SK-N-SH treated with all-trans-retinoic acid at 6 μM for 48 hours (cell line): Measurements from ENCODE around the gene UQCRC1.
A peak's percentile ranks its signal among the peaks of the same experiment; 100 is the strongest.

ENCODE experiments used
- ATAC-seq: fragments of 200-7000 bp; cut with Tn5 transposase; 3 replicates; pipeline ENCODE4 v1.9.1; 2020; ENCODE audit warnings: mild to moderate bottlenecking, moderate library complexity
- ARNTL ChIP-seq: fragments of 450-650 bp; formaldehyde crosslinking; IDR thresholded peaks from 2 replicates; pipeline ENCODE4 v1.5.0; 2020; ENCODE audit warnings: low read depth, mild to moderate bottlenecking, moderate library complexity, borderline replicate concordance
- BACH2 ChIP-seq: fragments of 250-450 bp; sonication (Bioruptor Pico); IDR thresholded peaks from 2 replicates; pipeline ENCODE4 v1.9.0; 2021; ENCODE audit warnings: mild to moderate bottlenecking, borderline replicate concordance
- CSDC2 ChIP-seq: fragments of 250-450 bp; sonication (Bioruptor Pico); IDR thresholded peaks from 2 replicates; pipeline ENCODE4 v1.5.0; 2020; ENCODE audit warnings: mild to moderate bottlenecking, moderate library complexity
- ESRRG ChIP-seq: fragments of 250-450 bp; sonication (Bioruptor Pico); IDR thresholded peaks from 2 replicates; pipeline ENCODE4 v1.6.1; 2021; ENCODE audit warnings: mild to moderate bottlenecking
- GLIS3 ChIP-seq: fragments of 250-450 bp; sonication (Bioruptor Pico); IDR thresholded peaks from 2 replicates; pipeline ENCODE4 v1.5.0; 2020; ENCODE audit warnings: mild to moderate bottlenecking, moderate library complexity
- ISL1 ChIP-seq: fragments of 250-450 bp; sonication (Bioruptor Pico); IDR thresholded peaks from 2 replicates; pipeline ENCODE4 v2.1.2; 2022; ENCODE audit warnings: mild to moderate bottlenecking, moderate library complexity
- OSR1 ChIP-seq: fragments of 250-450 bp; sonication (Bioruptor Pico); IDR thresholded peaks from 2 replicates; pipeline ENCODE4 v1.8.0; 2022; ENCODE audit warnings: moderate library complexity, mild to moderate bottlenecking, inconsistent platforms
- PPARA ChIP-seq: fragments of 250-450 bp; sonication (Bioruptor Pico); IDR thresholded peaks from 2 replicates; pipeline ENCODE4 v1.5.0; 2020; ENCODE audit warnings: mild to moderate bottlenecking, borderline replicate concordance
- RARB ChIP-seq: fragments of 250-450 bp; sonication (Bioruptor Pico); IDR thresholded peaks from 2 replicates; pipeline ENCODE4 v1.8.0; 2021; ENCODE audit warnings: mild to moderate bottlenecking, moderate library complexity
- SNAI2 ChIP-seq: fragments of 250-450 bp; sonication (Bioruptor Pico); IDR thresholded peaks from 2 replicates; pipeline ENCODE4 v1.5.0; 2020; ENCODE audit warnings: mild to moderate bottlenecking, moderate library complexity
- TCF4 ChIP-seq: fragments of 250-450 bp; sonication (Bioruptor Pico); IDR thresholded peaks from 2 replicates; pipeline ENCODE4 v1.8.0; 2021; ENCODE audit warnings: mild to moderate bottlenecking, moderate library complexity, borderline replicate concordance
- TOX ChIP-seq: fragments of 250-450 bp; sonication (Bioruptor Pico); IDR thresholded peaks from 2 replicates; pipeline ENCODE4 v1.8.0; 2021; ENCODE audit warnings: mild to moderate bottlenecking, moderate library complexity, borderline replicate concordance
- ZC3H10 ChIP-seq: fragments of 250-450 bp; sonication (Bioruptor Pico); IDR thresholded peaks from 2 replicates; pipeline ENCODE4 v1.5.1; 2021; ENCODE audit warnings: mild to moderate bottlenecking, moderate library complexity
- ZFP3 ChIP-seq: fragments of 250-450 bp; sonication (Bioruptor Pico); IDR thresholded peaks from 2 replicates; pipeline ENCODE4 v1.5.0; 2020; ENCODE audit warnings: mild to moderate bottlenecking, moderate library complexity
- ZFP30 ChIP-seq: fragments of 450-650 bp; formaldehyde crosslinking; IDR thresholded peaks from 2 replicates; pipeline ENCODE4 v1.5.0; 2022; ENCODE audit warnings: mild to moderate bottlenecking, moderate library complexity
- ZNF565 ChIP-seq: fragments of 450-650 bp; formaldehyde crosslinking; conservative IDR thresholded peaks from 2 replicates; pipeline ENCODE4 v1.5.0; 2020; ENCODE audit warnings: low read depth, mild to moderate bottlenecking, moderate library complexity
- ZNF8 ChIP-seq: fragments of 450-650 bp; formaldehyde crosslinking; IDR thresholded peaks from 2 replicates; pipeline ENCODE4 v1.5.0; 2020; ENCODE audit warnings: mild to moderate bottlenecking, moderate library complexity
- TF ChIP-seq, protein P1 (sequence below): fragments of 250-450 bp; sonication (Bioruptor Pico); IDR thresholded peaks from 2 replicates; pipeline ENCODE4 v1.5.0; 2020; ENCODE audit warnings: mild to moderate bottlenecking, moderate library complexity
- TF ChIP-seq, protein P2 (sequence below): fragments of 250-450 bp; sonication (Bioruptor Pico); IDR thresholded peaks from 2 replicates; pipeline ENCODE4 v1.5.1; 2021; ENCODE audit warnings: mild to moderate bottlenecking, moderate library complexity
- TF ChIP-seq, protein P3 (sequence below): fragments of 250-450 bp; sonication (Bioruptor Pico); IDR thresholded peaks from 2 replicates; pipeline ENCODE4 v1.5.1; 2020; ENCODE audit warnings: low read depth, mild to moderate bottlenecking, moderate library complexity
- TF ChIP-seq, protein P4 (sequence below): fragments of 250-450 bp; sonication (Bioruptor Pico); IDR thresholded peaks from 2 replicates; pipeline ENCODE4 v1.8.0; 2020; ENCODE audit warnings: mild to moderate bottlenecking, moderate library complexity, borderline replicate concordance
- TF ChIP-seq, protein P5 (sequence below): fragments of 250-450 bp; sonication (Bioruptor Pico); IDR thresholded peaks from 2 replicates; pipeline ENCODE4 v1.8.0; 2021; ENCODE audit warnings: low read depth, mild to moderate bottlenecking, moderate library complexity, borderline replicate concordance

The UQCRC1 gene

DNA sequence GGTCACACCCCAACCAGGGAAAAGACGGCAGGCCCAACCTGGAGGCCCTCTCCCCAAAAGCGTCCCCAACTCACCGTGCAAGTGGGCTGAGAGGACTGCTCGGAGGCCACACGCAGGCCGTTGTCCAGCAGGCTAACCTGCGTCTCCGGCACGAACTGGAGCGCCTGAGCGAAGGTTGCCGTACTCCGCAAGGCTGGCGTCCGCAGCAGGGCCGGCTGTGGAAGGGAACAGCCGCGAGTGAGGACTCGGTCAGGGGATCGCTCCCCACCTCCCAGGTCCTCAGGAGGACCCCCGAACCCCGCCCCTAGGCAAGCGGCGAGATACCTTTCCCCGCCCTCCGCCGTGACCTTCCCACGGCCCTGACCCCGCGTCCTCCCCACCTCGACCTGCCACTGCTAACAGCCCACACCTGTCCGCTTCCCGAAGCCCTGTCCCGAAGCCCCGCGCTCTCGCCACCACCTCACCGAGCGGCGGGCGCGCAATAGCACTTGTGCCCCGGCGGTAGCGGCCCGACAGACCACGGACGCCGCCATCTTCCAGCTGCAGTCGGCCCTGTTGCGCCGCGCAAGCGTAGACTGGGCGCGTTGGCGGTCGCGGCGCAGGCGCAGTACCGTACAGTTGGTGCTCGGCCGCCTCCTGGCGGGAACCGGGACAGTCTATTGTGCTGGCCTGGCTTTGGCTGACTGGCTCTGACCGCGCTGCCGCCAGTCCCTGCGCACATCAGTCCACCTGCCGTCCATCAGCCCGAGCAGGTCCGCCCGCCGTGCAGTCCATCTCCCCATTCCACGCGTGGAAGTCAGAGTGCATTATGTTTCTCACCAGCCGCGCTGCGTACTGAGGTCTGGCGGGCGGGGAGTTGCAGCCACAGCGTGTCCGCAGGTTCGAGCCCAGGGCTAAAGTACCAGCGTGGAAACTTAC, at the start of gene UQCRC1:
Gene UQCRC1, minus strand, starts transcription at position 559 of the 918 bp plus-strand sequence. Its CDS starts 26 bp downstream, at position 533.
- TF ChIP-seq RARB (no peak), GLIS3 (no peak), ZFP30 (CRISPR knock-in tag) (no peak)
- TF ChIP-seq, protein P1, sequence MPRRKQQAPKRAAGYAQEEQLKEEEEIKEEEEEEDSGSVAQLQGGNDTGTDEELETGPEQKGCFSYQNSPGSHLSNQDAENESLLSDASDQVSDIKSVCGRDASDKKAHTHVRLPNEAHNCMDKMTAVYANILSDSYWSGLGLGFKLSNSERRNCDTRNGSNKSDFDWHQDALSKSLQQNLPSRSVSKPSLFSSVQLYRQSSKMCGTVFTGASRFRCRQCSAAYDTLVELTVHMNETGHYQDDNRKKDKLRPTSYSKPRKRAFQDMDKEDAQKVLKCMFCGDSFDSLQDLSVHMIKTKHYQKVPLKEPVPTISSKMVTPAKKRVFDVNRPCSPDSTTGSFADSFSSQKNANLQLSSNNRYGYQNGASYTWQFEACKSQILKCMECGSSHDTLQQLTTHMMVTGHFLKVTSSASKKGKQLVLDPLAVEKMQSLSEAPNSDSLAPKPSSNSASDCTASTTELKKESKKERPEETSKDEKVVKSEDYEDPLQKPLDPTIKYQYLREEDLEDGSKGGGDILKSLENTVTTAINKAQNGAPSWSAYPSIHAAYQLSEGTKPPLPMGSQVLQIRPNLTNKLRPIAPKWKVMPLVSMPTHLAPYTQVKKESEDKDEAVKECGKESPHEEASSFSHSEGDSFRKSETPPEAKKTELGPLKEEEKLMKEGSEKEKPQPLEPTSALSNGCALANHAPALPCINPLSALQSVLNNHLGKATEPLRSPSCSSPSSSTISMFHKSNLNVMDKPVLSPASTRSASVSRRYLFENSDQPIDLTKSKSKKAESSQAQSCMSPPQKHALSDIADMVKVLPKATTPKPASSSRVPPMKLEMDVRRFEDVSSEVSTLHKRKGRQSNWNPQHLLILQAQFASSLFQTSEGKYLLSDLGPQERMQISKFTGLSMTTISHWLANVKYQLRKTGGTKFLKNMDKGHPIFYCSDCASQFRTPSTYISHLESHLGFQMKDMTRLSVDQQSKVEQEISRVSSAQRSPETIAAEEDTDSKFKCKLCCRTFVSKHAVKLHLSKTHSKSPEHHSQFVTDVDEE = peak; percentile 46; the same call in 1 of the 2 replicates
- TF ChIP-seq, all 23 proteins: peak for 1
- ATAC-seq = peak; percentile 100

DNA sequence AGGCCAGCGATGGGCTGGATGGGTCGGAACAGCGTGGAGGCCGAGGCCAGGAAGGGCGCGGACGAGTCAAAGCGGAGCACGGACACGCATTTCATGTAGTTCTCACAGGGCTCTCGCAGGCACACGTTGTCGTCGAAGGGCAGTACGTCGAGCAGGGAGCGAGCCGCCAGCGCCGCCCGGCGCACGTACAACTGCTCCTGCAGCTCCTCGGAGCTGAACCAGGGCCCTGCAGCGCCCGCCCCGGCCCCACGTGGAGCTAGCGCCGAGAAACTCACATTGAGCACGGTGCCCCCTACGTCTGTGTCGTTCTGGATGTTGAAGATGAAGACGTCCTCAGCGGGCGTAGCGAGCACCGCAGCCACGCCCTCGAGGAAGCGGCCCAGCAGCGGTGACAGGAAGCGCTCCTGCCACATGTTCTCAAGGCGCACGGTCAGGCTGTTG, 47.4 kb upstream of the UQCRC1 start:
- TF ChIP-seq ESRRG (no peak), ZFP3 (CRISPR knock-in tag) (no peak), ISL1 (no peak), SNAI2 (CRISPR knock-in tag) (no peak)

DNA sequence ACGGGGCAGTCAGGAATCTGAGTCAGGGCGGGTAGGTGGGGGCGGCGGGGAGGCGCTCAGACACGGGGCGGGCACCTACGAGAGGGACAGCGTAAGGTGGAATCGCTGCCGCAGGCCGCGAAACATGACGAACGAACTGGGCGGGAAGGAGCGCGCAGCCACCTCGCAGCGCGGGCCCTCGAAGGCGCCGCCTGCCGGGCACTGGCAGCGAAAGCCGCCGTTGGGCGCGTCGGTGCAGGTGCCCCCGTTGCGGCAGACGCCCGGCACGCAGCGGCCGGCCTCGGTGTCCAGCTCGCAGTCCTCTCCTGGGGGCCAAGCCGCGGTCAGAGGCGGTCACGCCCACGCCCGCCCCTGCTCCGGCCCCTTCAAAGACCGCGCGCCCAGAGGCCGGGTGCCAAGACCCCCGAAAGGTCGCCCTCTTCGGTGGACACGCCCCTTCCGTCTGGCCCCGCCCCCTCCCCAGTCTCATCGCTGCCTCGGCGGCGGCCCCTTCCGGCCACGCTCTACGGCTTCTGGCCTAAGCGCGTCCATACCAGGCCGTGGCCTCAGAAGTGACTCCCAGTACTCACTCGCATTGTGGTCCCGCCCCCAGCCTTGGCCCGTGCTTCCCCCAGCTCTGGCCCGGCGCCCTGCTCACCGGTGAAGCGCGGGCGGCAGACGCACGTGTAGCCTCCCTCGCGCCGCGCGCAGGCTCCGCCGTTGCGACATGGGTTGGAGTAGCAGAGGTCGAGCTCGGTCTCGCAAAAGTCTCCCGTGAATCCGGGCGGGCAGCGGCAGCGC, 46.8 kb upstream of the UQCRC1 start:
- TF ChIP-seq, protein P2, sequence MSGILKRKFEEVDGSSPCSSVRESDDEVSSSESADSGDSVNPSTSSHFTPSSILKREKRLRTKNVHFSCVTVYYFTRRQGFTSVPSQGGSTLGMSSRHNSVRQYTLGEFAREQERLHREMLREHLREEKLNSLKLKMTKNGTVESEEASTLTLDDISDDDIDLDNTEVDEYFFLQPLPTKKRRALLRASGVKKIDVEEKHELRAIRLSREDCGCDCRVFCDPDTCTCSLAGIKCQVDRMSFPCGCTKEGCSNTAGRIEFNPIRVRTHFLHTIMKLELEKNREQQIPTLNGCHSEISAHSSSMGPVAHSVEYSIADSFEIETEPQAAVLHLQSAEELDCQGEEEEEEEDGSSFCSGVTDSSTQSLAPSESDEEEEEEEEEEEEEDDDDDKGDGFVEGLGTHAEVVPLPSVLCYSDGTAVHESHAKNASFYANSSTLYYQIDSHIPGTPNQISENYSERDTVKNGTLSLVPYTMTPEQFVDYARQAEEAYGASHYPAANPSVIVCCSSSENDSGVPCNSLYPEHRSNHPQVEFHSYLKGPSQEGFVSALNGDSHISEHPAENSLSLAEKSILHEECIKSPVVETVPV (CRISPR knock-in tag) = no peak
- TF ChIP-seq BACH2 (CRISPR knock-in tag) (no peak), CSDC2 (no peak), TOX (CRISPR knock-in tag) (no peak), OSR1 (CRISPR knock-in tag) (no peak), PPARA (CRISPR knock-in tag) (no peak), ZNF565 (CRISPR knock-in tag) (no peak)
- TF ChIP-seq, protein P3, sequence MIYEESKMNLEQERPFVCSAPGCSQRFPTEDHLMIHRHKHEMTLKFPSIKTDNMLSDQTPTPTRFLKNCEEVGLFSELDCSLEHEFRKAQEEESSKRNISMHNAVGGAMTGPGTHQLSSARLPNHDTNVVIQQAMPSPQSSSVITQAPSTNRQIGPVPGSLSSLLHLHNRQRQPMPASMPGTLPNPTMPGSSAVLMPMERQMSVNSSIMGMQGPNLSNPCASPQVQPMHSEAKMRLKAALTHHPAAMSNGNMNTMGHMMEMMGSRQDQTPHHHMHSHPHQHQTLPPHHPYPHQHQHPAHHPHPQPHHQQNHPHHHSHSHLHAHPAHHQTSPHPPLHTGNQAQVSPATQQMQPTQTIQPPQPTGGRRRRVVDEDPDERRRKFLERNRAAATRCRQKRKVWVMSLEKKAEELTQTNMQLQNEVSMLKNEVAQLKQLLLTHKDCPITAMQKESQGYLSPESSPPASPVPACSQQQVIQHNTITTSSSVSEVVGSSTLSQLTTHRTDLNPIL = no peak
- no peak for ATAC-seq

More for the DNA sequence above, 47.4 kb upstream of the UQCRC1 start:
- ATAC-seq = no peak

DNA sequence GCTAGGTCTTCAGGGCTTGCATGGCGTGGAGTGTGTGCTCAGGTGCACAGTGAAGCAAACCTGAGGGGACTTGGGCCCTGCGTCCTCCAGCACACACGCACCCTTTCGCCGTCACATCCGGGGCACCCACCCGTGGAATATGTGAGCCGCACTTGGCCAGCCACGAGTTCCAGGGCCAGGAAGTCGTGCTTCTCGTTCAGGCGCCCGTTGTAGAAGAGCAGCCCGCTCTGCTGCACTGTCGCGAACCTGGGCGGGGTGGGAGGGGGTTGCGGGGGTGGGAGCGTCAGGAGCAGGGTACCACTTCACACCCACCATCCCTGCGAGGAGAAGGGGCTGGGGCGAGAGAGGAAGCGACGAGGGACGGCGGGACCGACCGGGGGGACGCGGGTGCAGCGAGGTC, 46.2 kb upstream of the UQCRC1 start:
- no peak for ATAC-seq

More for the DNA sequence above, 46.2 kb upstream of the UQCRC1 start:
- TF ChIP-seq RARB = no peak
- no peak for TF ChIP-seq ZNF8 (CRISPR knock-in tag)
- no peak for TF ChIP-seq ZFP3 (CRISPR knock-in tag)
- TF ChIP-seq PPARA (CRISPR knock-in tag) = no peak
- TF ChIP-seq, protein P3 = no peak
- TF ChIP-seq, protein P4, sequence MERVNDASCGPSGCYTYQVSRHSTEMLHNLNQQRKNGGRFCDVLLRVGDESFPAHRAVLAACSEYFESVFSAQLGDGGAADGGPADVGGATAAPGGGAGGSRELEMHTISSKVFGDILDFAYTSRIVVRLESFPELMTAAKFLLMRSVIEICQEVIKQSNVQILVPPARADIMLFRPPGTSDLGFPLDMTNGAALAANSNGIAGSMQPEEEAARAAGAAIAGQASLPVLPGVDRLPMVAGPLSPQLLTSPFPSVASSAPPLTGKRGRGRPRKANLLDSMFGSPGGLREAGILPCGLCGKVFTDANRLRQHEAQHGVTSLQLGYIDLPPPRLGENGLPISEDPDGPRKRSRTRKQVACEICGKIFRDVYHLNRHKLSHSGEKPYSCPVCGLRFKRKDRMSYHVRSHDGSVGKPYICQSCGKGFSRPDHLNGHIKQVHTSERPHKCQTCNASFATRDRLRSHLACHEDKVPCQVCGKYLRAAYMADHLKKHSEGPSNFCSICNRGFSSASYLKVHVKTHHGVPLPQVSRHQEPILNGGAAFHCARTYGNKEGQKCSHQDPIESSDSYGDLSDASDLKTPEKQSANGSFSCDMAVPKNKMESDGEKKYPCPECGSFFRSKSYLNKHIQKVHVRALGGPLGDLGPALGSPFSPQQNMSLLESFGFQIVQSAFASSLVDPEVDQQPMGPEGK (CRISPR knock-in tag) = no peak
- no peak for TF ChIP-seq GLIS3
- TF ChIP-seq ZFP30 (CRISPR knock-in tag) = no peak
- no peak for TF ChIP-seq ZC3H10 (CRISPR knock-in tag)
- no peak for TF ChIP-seq BACH2 (CRISPR knock-in tag)
- no peak for TF ChIP-seq TCF4 (CRISPR knock-in tag)
- TF ChIP-seq ESRRG = no peak
- no peak for TF ChIP-seq ISL1
- TF ChIP-seq ARNTL (CRISPR knock-in tag) = no peak
- TF ChIP-seq, protein P5, sequence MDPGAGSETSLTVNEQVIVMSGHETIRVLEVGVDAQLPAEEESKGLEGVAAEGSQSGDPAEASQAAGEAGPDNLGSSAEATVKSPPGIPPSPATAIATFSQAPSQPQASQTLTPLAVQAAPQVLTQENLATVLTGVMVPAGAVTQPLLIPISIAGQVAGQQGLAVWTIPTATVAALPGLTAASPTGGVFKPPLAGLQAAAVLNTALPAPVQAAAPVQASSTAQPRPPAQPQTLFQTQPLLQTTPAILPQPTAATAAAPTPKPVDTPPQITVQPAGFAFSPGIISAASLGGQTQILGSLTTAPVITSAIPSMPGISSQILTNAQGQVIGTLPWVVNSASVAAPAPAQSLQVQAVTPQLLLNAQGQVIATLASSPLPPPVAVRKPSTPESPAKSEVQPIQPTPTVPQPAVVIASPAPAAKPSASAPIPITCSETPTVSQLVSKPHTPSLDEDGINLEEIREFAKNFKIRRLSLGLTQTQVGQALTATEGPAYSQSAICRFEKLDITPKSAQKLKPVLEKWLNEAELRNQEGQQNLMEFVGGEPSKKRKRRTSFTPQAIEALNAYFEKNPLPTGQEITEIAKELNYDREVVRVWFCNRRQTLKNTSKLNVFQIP (CRISPR knock-in tag) = no peak
- no peak for TF ChIP-seq SNAI2 (CRISPR knock-in tag)
- TF ChIP-seq CSDC2 = no peak
